Osteoblast (primary cell): ENCODE data around the gene ACOX1. TPM values are rescaled to one million over a fixed set of nuclear protein-coding genes. Genes with fewer than 3 reads are reported as not detected.

Source experiments
- DNase-seq: peaks from one replicate; pipeline ENCODE4 v3.0.0; 2011; ENCODE audit warnings: low spot score, mixed read lengths; ENCODE audit not compliant: insufficient read length; ENCODE audit errors: missing footprints
- H2AFZ ChIP-seq: 2 replicates; pipeline ENCODE4 v1.6.0; 2011; ENCODE audit warnings: mild to moderate bottlenecking, low read length
- H3K27ac ChIP-seq: 2 replicates; pipeline ENCODE4 v1.5.1; 2011; ENCODE audit warnings: mild to moderate bottlenecking, low read depth, low read length, moderate library complexity
- H3K27me3 ChIP-seq: 2 replicates; pipeline ENCODE4 v1.6.0; 2012; ENCODE audit warnings: mild to moderate bottlenecking, control low read depth, inconsistent platforms, low read length, moderate library complexity; ENCODE audit not compliant: insufficient read depth
- H3K36me3 ChIP-seq: 2 replicates; pipeline ENCODE4 v1.5.1; 2011; ENCODE audit warnings: mild to moderate bottlenecking, low read length, control low read depth, moderate library complexity; ENCODE audit not compliant: insufficient read depth
- H3K4me1 ChIP-seq: 2 replicates; pipeline ENCODE4 v1.5.1; 2011; ENCODE audit warnings: mild to moderate bottlenecking, low read length, control low read depth, moderate library complexity; ENCODE audit not compliant: insufficient read depth
- H3K4me2 ChIP-seq: 2 replicates; pipeline ENCODE4 v1.6.0; 2011; ENCODE audit warnings: mild to moderate bottlenecking, low read length; ENCODE audit not compliant: insufficient read depth
- H3K4me3 ChIP-seq: fragments of 200-600 bp; sonication (generic); 3 replicates; pipeline ENCODE4 v1.5.1; 2012; ENCODE audit warnings: mild to moderate bottlenecking, low read length, inconsistent platforms; ENCODE audit not compliant: insufficient read depth
- H3K79me2 ChIP-seq: 2 replicates; pipeline ENCODE4 v1.6.0; 2012; ENCODE audit warnings: mild to moderate bottlenecking, low read length, control low read depth, inconsistent platforms; ENCODE audit not compliant: insufficient read depth
- H3K9me3 ChIP-seq: 2 replicates; pipeline ENCODE4 v1.5.1; 2011; ENCODE audit warnings: low read depth, low read length, control low read depth
- H4K20me1 ChIP-seq: 2 replicates; pipeline ENCODE4 v1.6.0; 2012; ENCODE audit warnings: mild to moderate bottlenecking, low read length, control low read depth; ENCODE audit not compliant: insufficient read depth
- total RNA-seq: library from RNA; depleted of rRNA; stranded (reverse); fragments of >200 nt; gene quantifications from 2 replicates; pipeline ENCODE4 v1.2.3, GENCODE V29; 2012
- TF ChIP-seq, protein P1 (sequence below): IDR thresholded peaks from 2 replicates; pipeline ENCODE4 v1.5.1; 2011; ENCODE audit warnings: mild to moderate bottlenecking, low read depth, low read length, moderate library complexity; ENCODE audit errors: extremely low read depth

ACOX1 gene
- total RNA-seq = 59.2 and 59.4 TPM in 2 replicates

DNA sequence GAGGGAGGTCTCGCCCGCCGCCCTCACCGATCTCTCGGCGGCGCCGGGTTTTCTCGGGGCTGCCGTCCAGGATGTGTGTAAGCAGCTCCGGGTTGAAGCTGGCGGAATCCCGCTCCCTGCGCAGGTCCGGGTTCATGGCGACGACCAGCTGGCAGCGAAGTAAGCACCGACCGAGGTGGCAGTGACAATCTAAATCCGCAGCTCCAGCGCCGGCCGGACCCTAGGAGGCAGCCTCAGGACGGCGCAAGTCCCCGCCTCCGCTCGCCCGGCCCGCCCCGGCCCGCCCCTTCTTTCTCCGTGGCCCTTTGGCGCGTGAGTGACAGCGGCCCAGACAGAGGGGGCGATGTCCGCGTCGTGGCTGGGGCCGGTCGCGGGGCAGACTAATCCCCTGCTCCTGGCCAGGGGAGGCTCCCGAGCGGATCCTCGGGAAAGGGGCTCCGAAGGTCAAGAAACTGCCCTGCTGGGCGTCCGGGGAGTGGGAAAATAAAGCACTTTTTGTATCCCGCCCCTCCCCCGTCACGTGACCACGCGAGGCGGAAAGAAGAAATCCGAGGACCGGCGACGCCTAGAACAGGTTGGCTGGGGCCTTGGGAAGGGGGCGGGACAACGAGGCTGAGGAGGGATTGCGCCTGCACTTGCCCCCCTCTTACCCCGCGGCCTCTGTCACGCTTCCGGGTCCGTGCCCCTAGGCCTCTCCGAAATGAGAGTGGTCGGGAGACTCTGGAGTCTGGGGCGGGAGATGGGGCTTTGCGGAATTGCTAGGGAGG is at the start of gene ACOX1, which contains the start of gene TEN1:
Gene ACOX1, minus strand, starts transcription at position 229 of the 767 bp plus-strand sequence. Its CDS starts 93 bp downstream, at position 136.
Gene TEN1, plus strand, starts transcription at position 303 of the 767 bp plus-strand sequence. CDS start 6,953 bp downstream, outside the sequence.
- peak; percentile 95 for DNase-seq
- Histone ChIP-seq H3K4me1 (peaks cover 24% of the 10 kb centered on the region), H3K27me3 (no peaks in the 10 kb centered on the region), H2AFZ (peak within 1 kb of the TSS; percentile 95), H3K27ac (peak within 1 kb of the TSS; percentile 90), H4K20me1 (no peaks in the 10 kb centered on the region), H3K4me2 (peak within 1 kb of the TSS; percentile 94), H3K4me3 (peak within 1 kb of the TSS; percentile 90), H3K36me3 (no peaks in the 10 kb centered on the region), H3K79me2 (peaks cover 60% of the 10 kb centered on the region), H3K9me3 (no peaks in the 10 kb centered on the region)
- TF ChIP-seq, protein P1, sequence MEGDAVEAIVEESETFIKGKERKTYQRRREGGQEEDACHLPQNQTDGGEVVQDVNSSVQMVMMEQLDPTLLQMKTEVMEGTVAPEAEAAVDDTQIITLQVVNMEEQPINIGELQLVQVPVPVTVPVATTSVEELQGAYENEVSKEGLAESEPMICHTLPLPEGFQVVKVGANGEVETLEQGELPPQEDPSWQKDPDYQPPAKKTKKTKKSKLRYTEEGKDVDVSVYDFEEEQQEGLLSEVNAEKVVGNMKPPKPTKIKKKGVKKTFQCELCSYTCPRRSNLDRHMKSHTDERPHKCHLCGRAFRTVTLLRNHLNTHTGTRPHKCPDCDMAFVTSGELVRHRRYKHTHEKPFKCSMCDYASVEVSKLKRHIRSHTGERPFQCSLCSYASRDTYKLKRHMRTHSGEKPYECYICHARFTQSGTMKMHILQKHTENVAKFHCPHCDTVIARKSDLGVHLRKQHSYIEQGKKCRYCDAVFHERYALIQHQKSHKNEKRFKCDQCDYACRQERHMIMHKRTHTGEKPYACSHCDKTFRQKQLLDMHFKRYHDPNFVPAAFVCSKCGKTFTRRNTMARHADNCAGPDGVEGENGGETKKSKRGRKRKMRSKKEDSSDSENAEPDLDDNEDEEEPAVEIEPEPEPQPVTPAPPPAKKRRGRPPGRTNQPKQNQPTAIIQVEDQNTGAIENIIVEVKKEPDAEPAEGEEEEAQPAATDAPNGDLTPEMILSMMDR = peak; percentile 6

GRCh38 chr17:76027159-76027839 is 48.3 kb upstream of the ACOX1 start, which contains the start of gene EVPL:
TSS of gene EVPL (minus strand) at chr17:76027306. CDS start at chr17:76027198, 108 bp downstream.
- H3K9me3 ChIP-seq = no peaks in the 10 kb centered on the region
- H3K27ac ChIP-seq = no peak within 1 kb of the TSS
- H4K20me1 ChIP-seq = no peaks in the 10 kb centered on the region
- no peaks in the 10 kb centered on the region for H3K4me1 ChIP-seq
- H3K36me3 ChIP-seq = no peaks in the 10 kb centered on the region
- no peaks in the 10 kb centered on the region for H3K27me3 ChIP-seq
- no peak within 1 kb of the TSS for H3K4me3 ChIP-seq
- TF ChIP-seq, protein P1 = no peak
- H2AFZ ChIP-seq = no peak within 1 kb of the TSS
- H3K79me2 ChIP-seq = no peaks in the 10 kb centered on the region
- no peak within 1 kb of the TSS for H3K4me2 ChIP-seq
- peak; percentile 41 for DNase-seq

DNA sequence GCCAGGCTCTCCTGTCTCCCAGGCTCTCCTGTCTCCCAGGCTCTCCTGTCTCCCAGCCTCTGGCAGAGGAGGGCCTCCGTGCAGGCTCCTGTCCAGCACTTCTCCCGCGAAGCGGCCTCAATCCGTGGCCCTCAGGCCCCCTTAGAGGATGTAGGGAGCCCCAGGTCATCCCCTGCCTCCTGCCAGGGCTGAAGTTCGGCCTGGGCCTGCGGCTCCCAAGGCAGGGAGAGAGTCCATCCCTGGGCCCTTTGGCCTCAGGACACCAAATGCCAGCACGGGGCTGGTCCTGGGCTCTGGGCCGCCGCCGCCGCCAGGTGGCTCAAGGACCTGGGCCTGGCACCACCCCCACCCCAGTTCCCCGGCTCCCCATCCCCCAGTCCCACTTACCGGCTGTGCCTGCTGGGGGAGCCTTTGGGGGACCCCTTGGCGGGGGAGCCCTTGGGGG is 47.8 kb upstream of the ACOX1 start:
- Histone ChIP-seq H2AFZ (no peak overlapping the region), H4K20me1 (no peaks in the 10 kb centered on the region), H3K4me1 (no peaks in the 10 kb centered on the region), H3K79me2 (no peaks in the 10 kb centered on the region), H3K9me3 (no peaks in the 10 kb centered on the region), H3K27me3 (no peaks in the 10 kb centered on the region), H3K4me2 (no peak overlapping the region), H3K27ac (no peak overlapping the region), H3K36me3 (no peaks in the 10 kb centered on the region), H3K4me3 (no peak overlapping the region)
- TF ChIP-seq, protein P1 = no peak
- peak; percentile 58 for DNase-seq

DNA sequence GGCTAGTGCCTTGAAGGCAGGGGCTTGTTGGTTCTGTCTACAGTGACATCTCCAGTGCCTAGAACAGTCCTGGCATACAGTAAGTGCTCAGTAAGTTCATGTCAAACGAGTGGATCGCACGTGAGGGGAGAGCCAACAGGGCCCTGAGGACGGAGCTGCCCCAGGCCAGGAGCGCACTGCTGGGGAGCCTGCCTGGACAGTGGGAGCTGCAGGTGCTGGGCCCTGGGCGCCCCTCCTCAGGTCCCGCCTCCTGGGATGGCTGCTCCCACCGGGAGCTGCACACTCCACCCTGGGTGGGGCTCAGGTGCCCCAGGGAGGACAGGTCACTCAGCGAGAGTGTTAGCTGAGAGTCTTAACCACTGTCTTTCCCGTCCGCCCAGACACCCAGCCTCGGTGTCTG is 46.3 kb upstream of the ACOX1 start:
- Histone ChIP-seq H3K9me3 (no peaks in the 10 kb centered on the region), H3K27me3 (peaks cover 3% of the 10 kb centered on the region), H4K20me1 (no peaks in the 10 kb centered on the region), H3K27ac (no peak overlapping the region), H3K4me1 (no peaks in the 10 kb centered on the region), H2AFZ (no peak overlapping the region), H3K4me3 (no peak overlapping the region), H3K36me3 (no peaks in the 10 kb centered on the region), H3K4me2 (no peak overlapping the region), H3K79me2 (no peaks in the 10 kb centered on the region)
- DNase-seq = no peak
- TF ChIP-seq, protein P1 = no peak
